ENCODE results near the gene FES. TPM values are rescaled to one million over a fixed set of nuclear protein-coding genes. Genes with fewer than 3 reads are reported as not detected.

FES gene
- total and polyA plus RNA-seq, 2 donors (not counting 1 experiment from before 2014, with no cell fraction given): 5.5 to 31.2 TPM

GRCh38 chr15:90857337-90857736 lies 27.0 kb upstream of the FES start:
- H3K4me2 ChIP-seq (ENCODE audit: extremely low read depth, insufficient read depth, low read length): no peak overlapping the region
- no peak for DNase-seq (ENCODE audit: low read depth in 2 of 2)
- H3K27me3 ChIP-seq (ENCODE audit: control insufficient read depth, insufficient read depth, low read length): no peaks in the 10 kb centered on the region
- H3K27ac ChIP-seq (ENCODE audit: insufficient read depth, low read length): no peak overlapping the region
- no peaks in the 10 kb centered on the region for H3K9me3 ChIP-seq (ENCODE audit: control insufficient read depth, insufficient read depth, low read depth, low read length)
- H3K79me2 ChIP-seq (ENCODE audit: control insufficient read depth, insufficient read depth, low read length): no peaks in the 10 kb centered on the region
- no peak overlapping the region for H3K9ac ChIP-seq (ENCODE audit: insufficient read depth, low read length)
- H3K4me1 ChIP-seq (ENCODE audit: control insufficient read depth, extremely low read depth, insufficient read depth, low read length): peaks cover 8% of the 10 kb centered on the region
- H4K20me1 ChIP-seq (ENCODE audit: control insufficient read depth, extremely low read depth, insufficient read depth, low read length): no peaks in the 10 kb centered on the region
- H3K4me3 ChIP-seq (replicated peaks in 1 of 4; ENCODE audit: control extremely low read depth in 1 of 4, insufficient read depth in 1 of 4, low read depth in 3 of 4, low read length in 4 of 4): no peak overlapping the region
- no peaks in the 10 kb centered on the region for H3K36me3 ChIP-seq (ENCODE audit: control insufficient read depth, insufficient read depth, low read length)
- TF ChIP-seq EZH2 (IDR thresholded peaks at IDR 0.05; ENCODE audit: low read length, missing control alignments) (no peak), CTCF (conservative IDR thresholded peaks at IDR 0.05 in 1 of 2, IDR thresholded peaks at IDR 0.05 in 1 of 2; ENCODE audit: low read depth in 1 of 2, low read length in 2 of 2) (no peak)
- no peak overlapping the region for H2AFZ ChIP-seq (ENCODE audit: low read length)

- no peak overlapping the region for H2AFZ ChIP-seq (ENCODE audit: low read length)
- H3K9me3 ChIP-seq (ENCODE audit: control insufficient read depth, insufficient read depth, low read depth, low read length): no peaks in the 10 kb centered on the region
- no peaks in the 10 kb centered on the region for H3K79me2 ChIP-seq (ENCODE audit: control insufficient read depth, insufficient read depth, low read length)
- no peak overlapping the region for H3K4me2 ChIP-seq (ENCODE audit: extremely low read depth, insufficient read depth, low read length)
- no peaks in the 10 kb centered on the region for H3K36me3 ChIP-seq (ENCODE audit: control insufficient read depth, insufficient read depth, low read length)
- H3K27ac ChIP-seq (ENCODE audit: insufficient read depth, low read length): no peak overlapping the region
- no peak overlapping the region for H3K9ac ChIP-seq (ENCODE audit: insufficient read depth, low read length)
- no peak overlapping the region for H3K4me3 ChIP-seq (replicated peaks in 1 of 4; ENCODE audit: control extremely low read depth in 1 of 4, insufficient read depth in 1 of 4, low read depth in 3 of 4, low read length in 4 of 4)
- DNase-seq (ENCODE audit: low read depth in 2 of 2): no peak
- TF ChIP-seq EZH2 (IDR thresholded peaks at IDR 0.05; ENCODE audit: low read length, missing control alignments): no peak
- TF ChIP-seq CTCF (conservative IDR thresholded peaks at IDR 0.05 in 1 of 2, IDR thresholded peaks at IDR 0.05 in 1 of 2; ENCODE audit: low read depth in 1 of 2, low read length in 2 of 2): no peak
- H3K27me3 ChIP-seq (ENCODE audit: control insufficient read depth, insufficient read depth, low read length): no peaks in the 10 kb centered on the region
- H4K20me1 ChIP-seq (ENCODE audit: control insufficient read depth, extremely low read depth, insufficient read depth, low read length): no peaks in the 10 kb centered on the region
- peaks cover 1% of the 10 kb centered on the region for H3K4me1 ChIP-seq (ENCODE audit: control insufficient read depth, extremely low read depth, insufficient read depth, low read length)
Measured at GRCh38 chr15:90857883-90858443, 26.3 kb upstream of the FES start.

- no peak for DNase-seq (ENCODE audit: low read depth in 2 of 2)
- H3K9me3 ChIP-seq (ENCODE audit: control insufficient read depth, insufficient read depth, low read depth, low read length): no peaks in the 10 kb centered on the region
- H3K79me2 ChIP-seq (ENCODE audit: control insufficient read depth, insufficient read depth, low read length): no peaks in the 10 kb centered on the region
- H3K4me1 ChIP-seq (ENCODE audit: control insufficient read depth, extremely low read depth, insufficient read depth, low read length): no peaks in the 10 kb centered on the region
- H3K36me3 ChIP-seq (ENCODE audit: control insufficient read depth, insufficient read depth, low read length): no peaks in the 10 kb centered on the region
- no peak overlapping the region for H3K9ac ChIP-seq (ENCODE audit: insufficient read depth, low read length)
- H3K27ac ChIP-seq (ENCODE audit: insufficient read depth, low read length): no peak overlapping the region
- no peaks in the 10 kb centered on the region for H4K20me1 ChIP-seq (ENCODE audit: control insufficient read depth, extremely low read depth, insufficient read depth, low read length)
- H3K4me2 ChIP-seq (ENCODE audit: extremely low read depth, insufficient read depth, low read length): no peak overlapping the region
- no peak overlapping the region for H3K4me3 ChIP-seq (replicated peaks in 1 of 4; ENCODE audit: control extremely low read depth in 1 of 4, insufficient read depth in 1 of 4, low read depth in 3 of 4, low read length in 4 of 4)
- no peak for TF ChIP-seq EZH2 (IDR thresholded peaks at IDR 0.05; ENCODE audit: low read length, missing control alignments)
- TF ChIP-seq CTCF (conservative IDR thresholded peaks at IDR 0.05 in 1 of 2, IDR thresholded peaks at IDR 0.05 in 1 of 2; ENCODE audit: low read depth in 1 of 2, low read length in 2 of 2): no peak
- no peaks in the 10 kb centered on the region for H3K27me3 ChIP-seq (ENCODE audit: control insufficient read depth, insufficient read depth, low read length)
- peak overlapping the region; percentile 41 for H2AFZ ChIP-seq (ENCODE audit: low read length)
Measured at GRCh38 chr15:90859234-90860131, 24.8 kb upstream of the FES start.
